Motor neuron (in vitro differentiated cells): Measurements from ENCODE around the gene BAG1. TPM values are rescaled to one million over a fixed set of nuclear protein-coding genes. Genes with fewer than 3 reads are reported as not detected.

Source experiments
- ATAC-seq, 8 experiments: fragments of 200-7000 bp; cut with Tn5 transposase; replicated peaks in 6 of 8; 2 replicates each; pipeline ENCODE4 v1.8.0; 2021; ENCODE audit warnings: mild to moderate bottlenecking in 8 of 8, moderate library complexity in 8 of 8
- H3K27ac ChIP-seq, 2 donors: fragments of 250-450 bp; sonication (Bioruptor Pico); 2 replicates each; pipeline ENCODE4 v1.9.0; 2021; ENCODE audit warnings: antibody characterized with exemption in 2 of 2, mild to moderate bottlenecking in 2 of 2, moderate library complexity in 1 of 2
- H3K4me1 ChIP-seq, 2 donors: fragments of 250-450 bp; sonication (Bioruptor Pico); replicated peaks in 1 of 2; 2 replicates each; pipeline ENCODE4 v1.6.1; 2021; ENCODE audit warnings: antibody characterized with exemption in 2 of 2, mild to moderate bottlenecking in 2 of 2, moderate library complexity in 1 of 2
- H3K4me3 ChIP-seq, 5 donors: fragments of 250-450 bp; sonication (Bioruptor Pico); 2 replicates each; pipeline ENCODE4 v1.9.0; 2021; ENCODE audit warnings: antibody characterized with exemption in 5 of 5, mild to moderate bottlenecking in 5 of 5, moderate library complexity in 4 of 5
- WGBS, 10 experiments: fragments of 450-650 bp; shearing (Covaris generic); methylation state at CpG; one replicate each; pipeline ENCODE4 v1.0.0; 2022; 5-methylcytosine and 5-hydroxymethylcytosine counted together
- in situ Hi-C, 9 experiments: fragments of 400-800 bp; cut with MboI; loops; one replicate each; pipeline ENCODE4 v1.15.0; 2021; ENCODE audit warnings: low sequenced_read_pairs in 9 of 9, low pct_unique_long_range_greater_than_20kb in 2 of 9; ENCODE audit not compliant: unreplicated experiment in 9 of 9
- total RNA-seq, 8 experiments: library from RNA; unstranded; fragments of 300-600 nt; gene quantifications; 2 replicates each; pipeline versions ENCODE4 v1.2.3 to v1.2.4, GENCODE V29; 2022

BAG1 gene
- total RNA-seq, 8 experiments from 2014 or later, result 26.7 to 139 (median 52.3) TPM

- H3K27ac ChIP-seq, result no peak overlapping the region
- in situ Hi-C loops, result loop anchor here in 2 of 9 experiments (10.0 to 25.0 kb wide), 2 partner anchors 146 to 158 kb away; partner anchors contain the start of gene SMU1 (in 2 of the 2)
- ATAC-seq, result no peak
- WGBS, 10 experiments, result 61 to 100% (median 86%) methylated on average over 1 to 6 of the region's 6 CpGs
- H3K4me3 ChIP-seq, result no peak overlapping the region
- H3K4me1 ChIP-seq, result no peaks in the 10 kb centered on the region
These were observed 31.7 kb downstream of the BAG1 start for GRCh38 chr9:33232815-33233214.

- in situ Hi-C loops, result loop anchor here in 2 of 9 experiments (10.0 to 25.0 kb wide), 2 partner anchors 144 to 157 kb away; partner anchors contain the start of gene SMU1 (in 2 of the 2)
- H3K4me3 ChIP-seq, result no peak overlapping the region
- no peak overlapping the region for H3K27ac ChIP-seq
- no peak for ATAC-seq
- H3K4me1 ChIP-seq, result no peaks in the 10 kb centered on the region
- 14 to 100% (median 63%) methylated on average over 1 to 2 of the region's 2 CpGs; no CpG with 5 or more reads in 2 of the 10 experiments for WGBS, 10 experiments
These were observed 32.9 kb downstream of the BAG1 start for GRCh38 chr9:33231623-33231942.

- no peak for ATAC-seq
- WGBS, 10 experiments, result 52 to 93% (median 81%) methylated on average over 2 to 12 of the region's 13 CpGs; no CpG with 5 or more reads in 1 of the 10 experiments
- Histone ChIP-seq H3K4me1 (no peaks in the 10 kb centered on the region), H3K4me3 (no peak overlapping the region), H3K27ac (no peak overlapping the region)
- in situ Hi-C loops, result loop anchor here in 2 of 9 experiments (10.0 to 25.0 kb wide), 2 partner anchors 144 to 156 kb away; partner anchors contain the start of gene SMU1 (in 2 of the 2)
These were observed 33.5 kb downstream of the BAG1 start for GRCh38 chr9:33230756-33231622.

GRCh38 chr9:33229359-33230114 is 35.0 kb downstream of the BAG1 start:
- no peak for ATAC-seq
- Histone ChIP-seq H3K4me1 (peaks cover 0 to 3% of the 10 kb centered on the region in 2 donors), H3K4me3 (no peak overlapping the region), H3K27ac (no peak overlapping the region)
- WGBS, 10 experiments, result 20 to 100% (median 86%) methylated on average over 1 to 5 of the region's 9 CpGs; no CpG with 5 or more reads in 1 of the 10 experiments
- in situ Hi-C loops, result loop anchor here in 4 of 9 experiments (5.0 to 25.0 kb wide), 4 partner anchors 142 to 155 kb away; partner anchors contain the start of gene SMU1 (in 2 of the 4)

- peaks cover 0 to 3% of the 10 kb centered on the region in 2 donors for H3K4me1 ChIP-seq
- no peak overlapping the region for H3K27ac ChIP-seq
- no peak overlapping the region for H3K4me3 ChIP-seq
- in situ Hi-C loops, result loop anchor here in 3 of 9 experiments (5.0 to 25.0 kb wide), 3 partner anchors 141 to 146 kb away; partner anchors contain the start of gene SMU1 (in 1 of the 3)
- 58 to 93% methylated on average over 2 of the region's 4 CpGs; no CpG with 5 or more reads in 8 of the 10 experiments for WGBS, 10 experiments
- ATAC-seq, result no peak
These were observed 35.9 kb downstream of the BAG1 start for GRCh38 chr9:33228606-33229005.

- WGBS, 10 experiments, result 20 to 100% (median 71%) methylated on average over 1 to 4 of the region's 8 CpGs; no CpG with 5 or more reads in 2 of the 10 experiments
- ATAC-seq, result no peak
- H3K27ac ChIP-seq, result no peak overlapping the region
- in situ Hi-C loops, result loop anchor here in 3 of 9 experiments (5.0 to 25.0 kb wide), 3 partner anchors 140 to 145 kb away; partner anchors contain the start of gene SMU1 (in 1 of the 3)
- H3K4me1 ChIP-seq, result peaks cover 0 to 3% of the 10 kb centered on the region in 2 donors
- H3K4me3 ChIP-seq, result no peak overlapping the region
These were observed 36.8 kb downstream of the BAG1 start for GRCh38 chr9:33227741-33228140.

GRCh38 chr9:33227008-33227398 is 37.5 kb downstream of the BAG1 start:
- H3K27ac ChIP-seq, result no peak overlapping the region

GRCh38 chr9:33225319-33226147 is 39.0 kb downstream of the BAG1 start:
- Histone ChIP-seq H3K4me3 (no peak overlapping the region), H3K4me1 (peaks cover 0 to 3% of the 10 kb centered on the region in 2 donors), H3K27ac (no peak overlapping the region)
- peak; percentile 32 to 73 (median 60) for ATAC-seq
- WGBS, 10 experiments, result 0 to 60% (median 25%) methylated on average over 2 to 6 of the region's 6 CpGs
- in situ Hi-C loops, result loop anchor here in 3 of 9 experiments (5.0 to 25.0 kb wide), 3 partner anchors 138 to 143 kb away; partner anchors contain the start of gene SMU1 (in 1 of the 3)

More at GRCh38 chr9:33227008-33227398, 37.5 kb downstream of the BAG1 start:
- ATAC-seq, result no peak
- 64 to 93% (median 90%) methylated on average over 1 to 10 of the region's 10 CpGs for WGBS, 10 experiments
- Histone ChIP-seq H3K4me3 (no peak overlapping the region), H3K4me1 (peaks cover 0 to 3% of the 10 kb centered on the region in 2 donors)
- in situ Hi-C loops, result loop anchor here in 3 of 9 experiments (5.0 to 25.0 kb wide), 3 partner anchors 140 to 145 kb away; partner anchors contain the start of gene SMU1 (in 1 of the 3)

GRCh38 chr9:33223696-33224095 is 40.8 kb downstream of the BAG1 start:
- 14 to 100% (median 38%) methylated on average over 1 of the region's 1 CpG; no CpG with 5 or more reads in 2 of the 10 experiments for WGBS, 10 experiments
- in situ Hi-C loops, result loop anchor here in 3 of 9 experiments (10.0 to 25.0 kb wide), 2 partner anchors 136 to 139 kb away; partner anchors contain the start of gene SMU1 (in 2 of the 3)
- no peak for ATAC-seq
- peaks cover 0 to 3% of the 10 kb centered on the region in 2 donors for H3K4me1 ChIP-seq
- no peak overlapping the region for H3K4me3 ChIP-seq
- H3K27ac ChIP-seq, result no peak overlapping the region

- whole genome bisulfite sequencing, 10 experiments, result 73 to 95% methylated on average over 3 of the region's 3 CpGs; no CpG with 5 or more reads in 8 of the 10 experiments
- Histone ChIP-seq H3K27ac (no peak overlapping the region), H3K4me1 (peaks cover 0 to 3% of the 10 kb centered on the region in 2 donors), H3K4me3 (no peak overlapping the region)
- in situ Hi-C loops, result loop anchor here in 3 of 9 experiments (10.0 to 25.0 kb wide), 2 partner anchors 135 to 137 kb away; partner anchors contain the start of gene SMU1 (in 2 of the 3)
- ATAC-seq, result no peak
These were observed 42.5 kb downstream of the BAG1 start for GRCh38 chr9:33222031-33222430.

GRCh38 chr9:33221568-33221884 is 43.0 kb downstream of the BAG1 start:
- no peak for ATAC-seq
- in situ Hi-C loops, result loop anchor here in 3 of 9 experiments (10.0 to 25.0 kb wide), 2 partner anchors 134 to 137 kb away; partner anchors contain the start of gene SMU1 (in 2 of the 3)
- 76 to 82% (median 80%) methylated on average over 1 to 3 of the region's 3 CpGs; no CpG with 5 or more reads in 7 of the 10 experiments for WGBS, 10 experiments
- H3K27ac ChIP-seq, result no peak overlapping the region
- no peak overlapping the region for H3K4me3 ChIP-seq
- H3K4me1 ChIP-seq, result peaks cover 0 to 3% of the 10 kb centered on the region in 2 donors
